22Rv1 (cell line): ENCODE data around the gene MCAT.

Source experiments
- H3K27ac ChIP-seq: fragments of 450-650 bp; 2 replicates; pipeline ENCODE4 v1.5.1; 2017
- CTCF ChIP-seq: fragments of 450-650 bp; IDR thresholded peaks from 2 replicates; pipeline ENCODE4 v1.5.1; 2017; ENCODE audit warnings: mild to moderate bottlenecking
- ZFX ChIP-seq: fragments of 450-650 bp; IDR thresholded peaks from 2 replicates; pipeline ENCODE4 v1.6.1; 2017; ENCODE audit warnings: antibody characterized with exemption, borderline replicate concordance

MCAT gene

GRCh38 chr22:43171607-43172006, 28.4 kb upstream of the MCAT start:
- H3K27ac ChIP-seq: no peak overlapping the region
- TF ChIP-seq ZFX: no peak
- TF ChIP-seq CTCF: no peak

DNA sequence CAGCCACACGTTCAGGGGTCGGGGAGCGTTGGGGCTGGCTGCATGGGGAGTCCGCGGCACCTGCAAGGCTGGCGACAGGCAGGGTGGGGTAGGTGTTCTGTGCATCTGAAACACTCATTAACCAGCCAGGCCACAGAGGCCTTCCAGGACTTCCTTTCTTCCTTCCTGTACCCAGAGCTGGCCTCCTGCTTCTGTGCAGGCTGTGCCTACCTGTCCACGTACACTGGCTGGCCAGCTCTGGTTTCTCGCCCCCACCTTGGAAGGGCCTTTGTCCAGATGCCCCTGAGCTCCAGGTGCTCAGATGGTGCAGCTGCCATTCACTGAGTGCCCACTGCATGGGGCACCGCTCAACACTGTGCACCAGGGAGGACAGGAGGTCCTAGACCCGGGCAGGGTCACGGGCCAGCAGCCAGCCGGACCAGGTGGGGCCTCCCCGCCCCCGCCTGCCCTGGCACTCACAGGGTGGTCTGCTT, 27.9 kb upstream of the MCAT start:
- TF ChIP-seq CTCF: no peak
- TF ChIP-seq ZFX: no peak
- no peak overlapping the region for H3K27ac ChIP-seq

DNA sequence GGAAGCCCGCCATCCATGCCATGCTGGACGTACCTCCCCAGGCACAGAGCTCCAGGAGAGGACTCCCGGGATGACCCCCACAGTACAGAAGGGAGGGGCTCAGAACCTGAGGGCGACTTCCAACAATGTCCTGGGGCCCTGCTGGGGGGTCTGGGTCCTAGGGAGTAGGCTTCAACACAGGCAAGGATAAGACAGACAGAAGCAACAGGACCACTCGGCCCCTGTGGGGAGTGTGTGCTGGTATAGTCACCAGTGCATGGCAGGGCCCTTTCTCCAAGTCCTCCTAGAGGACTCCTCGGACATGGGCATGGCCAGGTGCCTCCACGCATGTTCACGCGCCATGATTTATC, 26.9 kb upstream of the MCAT start:
- no peak for TF ChIP-seq CTCF
- no peak for TF ChIP-seq ZFX
- H3K27ac ChIP-seq: no peak overlapping the region

DNA sequence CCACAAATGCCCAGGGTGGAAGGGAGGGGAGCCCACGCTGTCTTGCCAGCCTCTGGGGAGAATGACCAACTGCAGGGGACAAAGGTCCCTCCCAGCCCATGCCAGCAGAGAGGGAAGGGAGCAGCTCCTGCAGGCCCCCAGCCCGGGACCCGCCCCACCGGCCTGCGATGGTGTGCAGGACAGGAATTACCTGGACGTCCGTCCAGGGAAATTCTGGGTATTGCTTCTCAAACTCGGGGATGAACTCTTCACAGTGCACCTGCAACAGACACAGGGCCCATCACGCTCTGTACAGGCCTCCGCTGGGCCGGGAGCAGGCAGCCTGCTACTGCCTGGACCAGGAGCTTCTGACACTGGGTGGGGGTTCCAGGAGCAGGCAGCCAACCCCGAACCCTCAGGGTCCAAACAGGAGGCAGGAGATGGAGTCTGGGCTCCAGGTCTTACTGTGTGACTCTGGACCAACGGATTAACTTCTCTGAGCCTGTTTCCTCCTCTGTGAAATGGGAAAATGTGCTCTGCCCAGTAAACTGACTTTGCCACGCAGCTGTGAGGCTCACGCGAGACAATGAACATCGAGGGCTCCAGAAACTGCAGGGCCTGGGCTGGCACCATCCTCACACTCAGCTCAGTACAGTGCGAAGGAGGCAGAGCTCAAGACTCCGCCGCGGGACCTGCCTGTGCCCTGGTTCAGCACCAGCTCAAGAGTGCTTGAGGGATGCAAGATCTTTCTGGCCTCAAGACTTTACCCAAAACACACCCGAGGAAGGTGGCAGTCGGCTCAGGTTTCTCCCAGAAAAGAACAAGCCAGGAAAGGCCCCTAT, 26.3 kb upstream of the MCAT start:
- H3K27ac ChIP-seq: no peak overlapping the region

GRCh38 chr22:43168471-43169309, 25.5 kb upstream of the MCAT start:
- H3K27ac ChIP-seq: no peak overlapping the region
- TF ChIP-seq CTCF: no peak
- no peak for TF ChIP-seq ZFX

More for the DNA sequence above, 26.3 kb upstream of the MCAT start:
- no peak for TF ChIP-seq ZFX
- no peak for TF ChIP-seq CTCF

DNA sequence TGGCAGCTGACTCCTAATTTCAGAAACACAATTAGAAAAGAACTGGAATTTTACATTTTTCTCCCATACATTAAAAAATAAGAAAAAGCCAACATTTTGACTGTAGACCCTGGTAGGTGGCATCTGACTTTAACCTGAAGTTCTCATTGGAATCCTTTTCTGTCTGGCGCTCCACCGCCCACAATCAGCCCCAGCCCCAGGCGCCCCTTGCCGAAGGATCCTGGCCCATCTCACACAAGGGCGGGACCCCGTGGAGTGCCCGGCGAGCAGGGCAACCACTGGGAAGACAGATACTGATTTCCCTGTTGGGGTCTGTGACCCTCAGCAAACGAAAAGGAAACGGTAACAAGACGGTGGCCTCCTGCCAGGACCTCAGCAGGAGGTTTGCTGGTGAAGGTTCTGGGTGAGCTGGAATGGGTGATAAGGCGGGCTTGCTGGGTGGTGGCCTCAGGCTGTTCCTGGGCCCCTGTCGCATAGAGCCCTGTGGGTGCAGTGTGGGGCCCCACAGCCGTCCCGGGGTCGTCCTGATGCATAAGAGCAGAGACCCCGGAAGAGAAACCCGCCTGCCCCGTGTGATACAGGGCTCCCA, 23.9 kb upstream of the MCAT start:
- no peak overlapping the region for H3K27ac ChIP-seq
- TF ChIP-seq CTCF (no peak), ZFX (no peak)
